HG02884 (cell line): ENCODE data around the gene OTULINL.

ENCODE experiments used
- ATAC-seq: cut with Tn5 transposase; IDR thresholded peaks from one replicate; pipeline ENCODE4 v1.9.1; 2021; ENCODE audit warnings: mild to moderate bottlenecking, moderate library complexity; ENCODE audit not compliant: unreplicated experiment

Gene OTULINL

DNA sequence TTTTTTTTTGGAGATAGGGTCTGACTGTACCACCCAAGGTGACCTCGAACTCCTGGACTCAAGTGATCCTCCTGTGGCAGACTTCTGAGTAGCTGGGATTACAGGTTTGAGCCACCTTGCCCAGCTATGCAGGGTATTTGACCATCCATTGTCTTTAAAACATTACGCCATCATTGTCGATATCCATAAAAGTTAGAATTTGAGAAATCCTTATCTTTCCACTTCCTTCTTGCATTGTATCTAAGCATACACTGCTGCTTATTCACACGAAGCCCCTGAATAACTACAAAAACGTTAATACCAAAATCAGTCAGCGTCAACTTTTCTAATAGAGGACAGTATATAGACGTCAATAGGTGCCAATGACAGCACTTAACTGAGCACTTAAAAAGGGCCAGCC lies 5.4 kb upstream of the OTULINL start:
- no peak for ATAC-seq

- no peak for ATAC-seq
Observed at GRCh38 chr5:14577079-14577725, 4.4 kb upstream of the OTULINL start.

DNA sequence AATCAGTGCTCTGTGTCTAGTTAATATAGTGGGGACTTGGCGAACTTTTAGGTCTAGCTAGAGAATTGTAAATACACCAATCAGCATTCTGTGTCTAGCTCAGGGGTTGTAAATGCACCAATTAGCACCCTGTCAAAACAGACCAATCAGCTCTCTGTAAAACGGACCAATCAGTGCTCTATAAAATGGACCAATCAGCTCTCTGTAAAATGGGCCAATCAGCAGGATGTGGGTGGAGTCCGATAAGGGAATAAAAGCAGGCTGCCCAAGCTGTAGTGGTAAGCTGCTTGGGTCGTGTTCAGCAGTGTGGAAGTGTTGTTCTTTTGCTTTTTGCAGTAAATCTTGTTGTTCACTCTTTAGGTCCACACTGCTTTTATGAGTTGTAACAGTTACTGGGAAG lies 3.6 kb upstream of the OTULINL start:
- no peak for ATAC-seq

- no peak for ATAC-seq
Observed at GRCh38 chr5:14579246-14579645, 2.3 kb upstream of the OTULINL start.

DNA sequence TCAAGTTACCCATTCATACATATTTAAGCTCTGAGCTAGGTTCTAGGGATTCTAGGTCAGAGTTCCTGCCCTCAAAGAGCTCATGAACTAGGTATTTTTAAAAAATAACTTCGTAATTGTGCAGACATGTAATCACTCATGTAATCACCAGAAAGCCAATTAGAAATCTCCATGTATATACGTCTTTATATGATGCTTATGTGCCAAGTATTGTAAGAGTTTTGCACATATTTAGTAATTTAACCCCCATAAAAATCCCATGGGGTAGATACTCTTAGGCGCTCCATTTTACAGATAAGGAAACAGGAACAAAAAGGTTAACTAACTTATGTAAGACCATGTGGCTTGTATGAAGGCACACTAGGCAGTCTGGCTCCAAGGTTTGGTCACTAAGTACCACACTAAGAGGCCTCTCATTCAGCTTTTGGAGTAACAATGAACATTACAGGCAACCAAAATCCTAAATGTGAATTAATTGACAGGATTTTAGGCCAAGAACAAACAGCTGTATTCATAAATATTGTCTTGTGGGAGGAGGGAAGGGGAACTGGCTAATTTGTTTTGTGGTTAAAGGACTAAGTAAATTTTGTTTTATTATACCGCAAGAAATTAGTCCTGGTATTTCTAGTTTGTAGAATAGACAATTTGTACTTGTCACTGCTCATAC lies 1.7 kb upstream of the OTULINL start:
- no peak for ATAC-seq

GRCh38 chr5:14580398-14581034 lies 1.1 kb upstream of the OTULINL start:
- ATAC-seq: no peak

GRCh38 chr5:14581891-14582796 lies 552 bp downstream of the OTULINL start:
- ATAC-seq: peak; percentile 63

GRCh38 chr5:14582797-14583137 lies 1.2 kb downstream of the OTULINL start:
- ATAC-seq: no peak

DNA sequence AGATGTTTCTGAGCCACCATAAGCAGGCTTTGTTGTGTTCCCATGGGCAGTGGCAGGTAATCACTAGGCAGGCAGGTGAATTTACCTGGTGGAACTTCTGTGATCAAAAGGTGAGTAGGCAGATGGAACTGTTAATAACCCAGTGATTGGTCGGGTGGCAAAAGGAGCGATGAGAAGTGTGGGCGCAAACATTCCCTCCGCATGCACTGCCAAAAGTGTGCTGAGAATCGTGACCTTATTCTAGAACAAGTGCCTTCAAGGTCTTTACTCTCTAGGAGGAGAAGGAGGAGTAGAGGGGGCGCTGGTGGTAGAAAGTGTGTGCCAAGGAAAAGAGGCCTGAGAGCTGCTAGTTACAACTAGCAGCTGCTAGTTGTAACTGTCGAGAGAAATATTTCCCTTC lies 3.3 kb downstream of the OTULINL start:
- no peak for ATAC-seq

GRCh38 chr5:14587150-14587549 lies 5.6 kb downstream of the OTULINL start:
- no peak for ATAC-seq

- peak; percentile 73 for ATAC-seq
Observed at GRCh38 chr5:14588145-14588544, 6.6 kb downstream of the OTULINL start.

- no peak for ATAC-seq
Observed at GRCh38 chr5:14588758-14589543, 7.4 kb downstream of the OTULINL start.

DNA sequence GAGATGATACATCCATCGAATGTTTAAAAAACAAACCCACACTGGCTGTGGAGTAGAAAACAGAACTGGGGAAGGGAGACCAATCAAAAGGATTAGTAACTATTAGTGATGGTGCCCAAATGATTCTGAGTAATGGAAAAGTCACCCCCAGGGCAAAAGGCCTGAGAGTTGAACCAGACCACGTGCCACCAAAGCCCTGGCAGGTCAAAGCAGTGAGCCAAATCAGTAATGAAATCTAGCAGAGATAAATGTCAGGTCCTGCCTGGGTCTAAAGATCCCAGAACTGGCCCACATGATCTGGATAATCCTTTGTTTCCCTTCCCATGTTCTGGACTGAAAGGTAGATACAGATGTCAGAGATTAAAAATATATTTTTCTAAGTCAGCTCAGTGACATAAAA lies 9.4 kb downstream of the OTULINL start:
- ATAC-seq: no peak

- no peak for ATAC-seq
Observed at GRCh38 chr5:14591548-14591947, 10.0 kb downstream of the OTULINL start.

GRCh38 chr5:14593326-14594021 lies 11.9 kb downstream of the OTULINL start:
- no peak for ATAC-seq

DNA sequence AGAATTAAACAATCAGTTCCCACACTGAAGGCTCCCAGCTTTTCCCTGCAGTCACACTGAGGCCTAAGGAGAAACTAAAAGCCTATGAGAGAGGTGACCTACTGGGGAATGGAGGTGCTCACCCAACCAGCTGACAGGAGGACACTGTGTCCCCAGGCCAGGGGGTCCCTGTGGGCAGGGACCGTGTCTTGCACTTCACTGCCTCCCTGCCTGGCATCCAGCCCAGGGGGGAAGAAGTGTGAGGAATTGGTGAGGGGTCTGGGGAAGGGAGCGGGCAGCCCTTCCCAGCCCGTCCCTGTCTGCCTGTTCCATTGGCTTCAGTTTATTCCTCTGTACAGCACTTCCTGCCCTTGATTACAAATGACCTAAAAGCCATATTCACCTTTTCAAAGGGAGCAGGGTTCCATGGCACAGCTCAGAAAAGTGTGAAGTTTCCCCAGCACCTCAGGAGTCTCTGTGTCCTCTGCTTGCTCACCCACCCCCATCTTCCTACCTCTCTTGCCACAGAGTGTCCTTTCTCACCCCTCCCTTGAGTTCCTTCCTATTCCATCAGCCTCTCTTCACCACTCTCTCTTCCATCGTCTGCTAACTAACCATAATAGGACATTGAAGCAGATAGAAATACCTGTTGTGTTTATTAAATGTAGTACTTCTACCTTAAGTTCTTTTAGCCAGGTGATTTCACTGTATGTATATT lies 12.9 kb downstream of the OTULINL start:
- no peak for ATAC-seq

GRCh38 chr5:14595189-14595588 lies 13.6 kb downstream of the OTULINL start:
- ATAC-seq: peak; percentile 69

- ATAC-seq: no peak
Observed at GRCh38 chr5:14595891-14596290, 14.3 kb downstream of the OTULINL start.

DNA sequence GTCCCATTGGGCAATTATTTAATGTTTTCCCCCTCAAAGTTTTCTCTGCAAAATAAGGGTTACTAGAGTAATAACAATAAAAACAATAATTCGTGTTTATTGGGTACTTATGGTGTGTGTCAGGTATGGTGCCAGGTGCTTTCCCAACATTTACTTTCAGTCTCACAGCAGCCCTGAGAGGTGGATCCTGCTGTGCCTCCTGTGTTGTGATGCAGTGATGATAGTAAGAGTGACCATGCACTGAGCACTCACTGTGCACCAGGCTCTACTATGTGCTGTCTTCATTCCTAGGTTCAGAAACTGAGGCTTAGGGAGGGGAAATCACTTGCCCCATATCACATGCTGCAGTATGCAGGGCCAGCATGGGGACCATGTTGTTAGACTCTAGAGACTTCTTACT lies 15.5 kb downstream of the OTULINL start:
- no peak for ATAC-seq
